ENCODE data around the gene PNO1. TPM values are rescaled to one million over a fixed set of nuclear protein-coding genes. Genes with fewer than 3 reads are reported as not detected.

PNO1 gene
- total and polyA plus RNA-seq, 9 of the 15 experiments (the other 6 are each of a cell fraction or from before 2014, with no cell fraction given), result 11.8 to 81.7 (median 41.1) TPM

GRCh38 chr2:68193144-68193543 lies 35.5 kb downstream of the PNO1 start (continued):
- no peak for TF ChIP-seq ATF4 (CRISPR knock-in tag; IDR thresholded peaks at IDR 0.05)
- no peak for TF ChIP-seq DNMT1 (IDR thresholded peaks at IDR 0.05)
- TF ChIP-seq TAL1 (IDR thresholded peaks at IDR 0.05), result peak; percentile 26; the same call in 1 of the 2 replicates
- no peak for TF ChIP-seq ZNF274 (IDR thresholded peaks at IDR 0.05; ENCODE audit: borderline replicate concordance, low read depth, low read length)
- peak; percentile 57; the same call in 1 of the 2 replicates for TF ChIP-seq DPF2 (IDR thresholded peaks at IDR 0.05)
- TF ChIP-seq CREBBP (IDR thresholded peaks at IDR 0.05; ENCODE audit: low read depth, low read length), result no peak
- TF ChIP-seq SMC3 (conservative IDR thresholded peaks at IDR 0.05; ENCODE audit: insufficient read depth, low read depth, low read length), result no peak
- no peak for TF ChIP-seq RERE (CRISPR knock-in tag; IDR thresholded peaks at IDR 0.05; ENCODE audit: borderline replicate concordance)
- TF ChIP-seq TRIM24 (IDR thresholded peaks at IDR 0.05), result 0 out of 4 replicates have a peak, but pooled peaks of 1 of the 2 experiments have one; percentile 18
- no peak for TF ChIP-seq SIX5 (IDR thresholded peaks at IDR 0.05; ENCODE audit: borderline replicate concordance in 1 of 2, insufficient read depth in 1 of 2, low read depth in 1 of 2, low read length in 2 of 2)
- no peak for TF ChIP-seq RBFOX2 (IDR thresholded peaks at IDR 0.05; ENCODE audit: low read depth, low read length)
- TF ChIP-seq NR0B1 (IDR thresholded peaks at IDR 0.05; ENCODE audit: partially characterized antibody), result no peak
- no peak for TF ChIP-seq ZNF583 (CRISPR knock-in tag; IDR thresholded peaks at IDR 0.05)
- TF ChIP-seq ATF3 (IDR thresholded peaks at IDR 0.05), result peak; percentile 19; the same call in 1 of the 2 replicates
- no peak for TF ChIP-seq ATF3 (CRISPR knock-in tag; conservative IDR thresholded peaks at IDR 0.05)
- TF ChIP-seq L3MBTL2 (IDR thresholded peaks at IDR 0.05), result no peak
- no peak for TF ChIP-seq ZNF398 (CRISPR knock-in tag; IDR thresholded peaks at IDR 0.05)
